ENCODE data around the gene DDX51.
A peak's percentile ranks its signal among the peaks of the same experiment; 100 is the strongest.

The DDX51 gene

DNA sequence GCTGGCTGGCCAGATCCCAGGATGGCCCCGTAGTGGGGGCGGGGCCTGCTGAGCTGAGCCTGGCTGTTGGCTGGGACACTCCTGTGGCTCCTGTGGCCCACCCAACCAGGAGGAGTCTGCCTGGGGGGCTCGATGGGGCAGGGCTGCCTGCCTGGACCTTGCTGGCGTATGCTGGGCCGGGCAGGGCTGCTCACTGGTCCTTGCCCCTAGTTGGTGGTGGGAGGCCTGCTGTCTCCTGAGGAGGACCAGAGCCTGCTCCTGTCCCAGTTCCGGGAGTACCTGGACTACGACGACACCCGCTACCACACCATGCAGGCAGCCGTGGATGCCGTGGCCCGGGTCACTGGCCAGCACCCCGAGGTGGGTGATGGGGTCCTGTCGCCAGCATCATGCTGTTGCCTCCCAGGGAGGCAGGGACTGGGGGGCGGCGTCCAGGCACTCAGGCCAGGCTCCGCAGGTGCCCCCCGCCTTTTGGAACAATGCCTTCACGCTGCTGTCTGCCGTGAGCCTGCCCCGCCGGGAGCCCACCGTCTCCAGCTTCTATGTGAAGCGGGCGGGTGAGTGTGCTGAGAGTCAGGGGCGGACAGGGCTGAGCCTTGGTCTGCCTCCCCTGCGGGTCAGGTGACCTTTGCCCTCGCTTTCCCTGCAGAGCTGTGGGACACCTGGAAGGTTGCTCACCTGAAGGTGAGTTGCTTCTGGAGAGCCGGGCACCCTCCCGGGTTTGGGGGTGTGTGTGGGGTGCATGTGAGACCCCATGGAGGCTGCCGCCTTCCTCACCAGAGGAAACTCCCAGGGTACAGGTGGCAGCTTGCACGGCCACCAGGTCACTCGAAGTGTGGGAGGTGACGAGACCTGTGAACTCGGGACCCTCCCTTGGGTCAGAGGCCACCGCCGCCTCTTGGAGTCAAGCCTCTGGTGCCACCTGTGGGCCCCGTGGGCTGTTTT is 3.6 kb upstream of the DDX51 start:
- DNase-seq (ENCODE audit: low spot score): no peak
- Histone ChIP-seq H4K91ac (ENCODE audit: low read depth, low read length, poor library complexity) (no peak overlapping the region), H2BK120ac (ENCODE audit: low read depth, low read length) (no peak overlapping the region), H3K36me3 (replicated peaks in 1 of 2; ENCODE audit: control insufficient read depth in 2 of 2, insufficient read depth in 2 of 2, low read length in 2 of 2) (peaks cover 14 to 47% of the 10 kb centered on the region in 2 donors), H3K4me1 (ENCODE audit: control insufficient read depth in 2 of 2, insufficient read depth in 1 of 2, low read depth in 1 of 2, low read length in 2 of 2) (peaks cover 9 to 13% of the 10 kb centered on the region in 2 donors), H3K27ac (replicated peaks; ENCODE audit: low read length) (no peak overlapping the region), H3K23ac (ENCODE audit: low read depth, low read length, poor library complexity) (no peak overlapping the region), H3K27me3 (ENCODE audit: control insufficient read depth in 3 of 3, insufficient read depth in 3 of 3, low read depth in 1 of 3, low read length in 3 of 3) (no peaks in the 10 kb centered on the region), H2BK12ac (ENCODE audit: low read length) (no peak overlapping the region), H3K4me2 (ENCODE audit: insufficient read depth, low read length, poor library complexity, severe bottlenecking) (no peak overlapping the region), H3K4me3 (ENCODE audit: low read length in 2 of 2) (no peak overlapping the region), H3K4ac (ENCODE audit: low read length) (no peak overlapping the region), H2AK5ac (ENCODE audit: low read depth, low read length) (no peak overlapping the region), H4K8ac (ENCODE audit: low read depth, low read length) (no peak overlapping the region), H3K79me1 (ENCODE audit: low read depth, low read length) (peaks cover 27% of the 10 kb centered on the region), H3K18ac (ENCODE audit: low read length) (no peak overlapping the region), H2AFZ (ENCODE audit: low read length) (no peak overlapping the region), H3K14ac (ENCODE audit: low read length) (no peak overlapping the region), H3K9me3 (replicated peaks in 1 of 2; ENCODE audit: control insufficient read depth in 2 of 2, insufficient read depth in 1 of 2, low read depth in 1 of 2, low read length in 2 of 2) (peaks cover 0 to 3% of the 10 kb centered on the region in 2 donors), H2BK15ac (ENCODE audit: low read length) (no peak overlapping the region), H3K9ac (ENCODE audit: low read depth, low read length, poor library complexity) (no peak overlapping the region), H2BK5ac (ENCODE audit: low read length) (no peak overlapping the region)
- no CpG with 5 or more reads among the region's 38 CpGs for WGBS, 2 donors (ENCODE audit: extremely low coverage in 2 of 2, insufficient read length in 2 of 2, insufficient replicate concordance in 1 of 2)

GRCh38 chr12:132146772-132147422 is 2.8 kb upstream of the DDX51 start:
- H3K36me3 ChIP-seq (replicated peaks in 1 of 2; ENCODE audit: control insufficient read depth in 2 of 2, insufficient read depth in 2 of 2, low read length in 2 of 2): peaks cover 14 to 55% of the 10 kb centered on the region in 2 donors
- H3K4me3 ChIP-seq (ENCODE audit: low read length in 2 of 2): no peak overlapping the region
- no peak overlapping the region for H2AK5ac ChIP-seq (ENCODE audit: low read depth, low read length)
- H3K18ac ChIP-seq (ENCODE audit: low read length): no peak overlapping the region
- no peak overlapping the region for H3K9ac ChIP-seq (ENCODE audit: low read depth, low read length, poor library complexity)
- H3K4me1 ChIP-seq (ENCODE audit: control insufficient read depth in 2 of 2, insufficient read depth in 1 of 2, low read depth in 1 of 2, low read length in 2 of 2): peaks cover 9 to 16% of the 10 kb centered on the region in 2 donors
- no peaks in the 10 kb centered on the region for H3K27me3 ChIP-seq (ENCODE audit: control insufficient read depth in 3 of 3, insufficient read depth in 3 of 3, low read depth in 1 of 3, low read length in 3 of 3)
- no peak overlapping the region for H4K8ac ChIP-seq (ENCODE audit: low read depth, low read length)
- H3K14ac ChIP-seq (ENCODE audit: low read length): no peak overlapping the region
- whole genome bisulfite sequencing, 2 donors (ENCODE audit: extremely low coverage in 2 of 2, insufficient read length in 2 of 2, insufficient replicate concordance in 1 of 2): no CpG with 5 or more reads among the region's 19 CpGs
- DNase-seq (ENCODE audit: low spot score): no peak
- H3K4me2 ChIP-seq (ENCODE audit: insufficient read depth, low read length, poor library complexity, severe bottlenecking): no peak overlapping the region
- H2BK12ac ChIP-seq (ENCODE audit: low read length): no peak overlapping the region
- H2BK5ac ChIP-seq (ENCODE audit: low read length): no peak overlapping the region
- no peak overlapping the region for H2BK15ac ChIP-seq (ENCODE audit: low read length)
- no peak overlapping the region for H3K27ac ChIP-seq (replicated peaks; ENCODE audit: low read length)
- H3K79me1 ChIP-seq (ENCODE audit: low read depth, low read length): peaks cover 33% of the 10 kb centered on the region
- no peak overlapping the region for H3K4ac ChIP-seq (ENCODE audit: low read length)
- H3K23ac ChIP-seq (ENCODE audit: low read depth, low read length, poor library complexity): no peak overlapping the region
- no peak overlapping the region for H2AFZ ChIP-seq (ENCODE audit: low read length)
- H3K9me3 ChIP-seq (replicated peaks in 1 of 2; ENCODE audit: control insufficient read depth in 2 of 2, insufficient read depth in 1 of 2, low read depth in 1 of 2, low read length in 2 of 2): peaks cover 0 to 3% of the 10 kb centered on the region in 2 donors
- H2BK120ac ChIP-seq (ENCODE audit: low read depth, low read length): no peak overlapping the region
- H4K91ac ChIP-seq (ENCODE audit: low read depth, low read length, poor library complexity): no peak overlapping the region

- no peak overlapping the region for H3K23ac ChIP-seq (ENCODE audit: low read depth, low read length, poor library complexity)
- DNase-seq (ENCODE audit: low spot score): no peak
- no peak overlapping the region for H3K4me2 ChIP-seq (ENCODE audit: insufficient read depth, low read length, poor library complexity, severe bottlenecking)
- no peak overlapping the region for H2BK5ac ChIP-seq (ENCODE audit: low read length)
- H2BK15ac ChIP-seq (ENCODE audit: low read length): no peak overlapping the region
- no peak overlapping the region for H3K14ac ChIP-seq (ENCODE audit: low read length)
- no peak overlapping the region for H3K4ac ChIP-seq (ENCODE audit: low read length)
- no peak overlapping the region for H2AK5ac ChIP-seq (ENCODE audit: low read depth, low read length)
- no peak overlapping the region for H4K91ac ChIP-seq (ENCODE audit: low read depth, low read length, poor library complexity)
- no peak overlapping the region for H3K18ac ChIP-seq (ENCODE audit: low read length)
- no peak overlapping the region for H2AFZ ChIP-seq (ENCODE audit: low read length)
- no peak overlapping the region for H3K9ac ChIP-seq (ENCODE audit: low read depth, low read length, poor library complexity)
- no peaks in the 10 kb centered on the region for H3K27me3 ChIP-seq (ENCODE audit: control insufficient read depth in 3 of 3, insufficient read depth in 3 of 3, low read depth in 1 of 3, low read length in 3 of 3)
- WGBS, 2 donors (ENCODE audit: extremely low coverage in 2 of 2, insufficient read length in 2 of 2, insufficient replicate concordance in 1 of 2): no CpG with 5 or more reads among the region's 24 CpGs
- H3K27ac ChIP-seq (replicated peaks; ENCODE audit: low read length): no peak overlapping the region
- peaks cover 22 to 56% of the 10 kb centered on the region in 2 donors for H3K36me3 ChIP-seq (replicated peaks in 1 of 2; ENCODE audit: control insufficient read depth in 2 of 2, insufficient read depth in 2 of 2, low read length in 2 of 2)
- H3K4me3 ChIP-seq (ENCODE audit: low read length in 2 of 2): peak overlapping the region in 1 of 2 donors; percentile 89
- H2BK12ac ChIP-seq (ENCODE audit: low read length): no peak overlapping the region
- peaks cover 0 to 3% of the 10 kb centered on the region in 2 donors for H3K9me3 ChIP-seq (replicated peaks in 1 of 2; ENCODE audit: control insufficient read depth in 2 of 2, insufficient read depth in 1 of 2, low read depth in 1 of 2, low read length in 2 of 2)
- H3K4me1 ChIP-seq (ENCODE audit: control insufficient read depth in 2 of 2, insufficient read depth in 1 of 2, low read depth in 1 of 2, low read length in 2 of 2): peaks cover 9 to 16% of the 10 kb centered on the region in 2 donors
- no peak overlapping the region for H4K8ac ChIP-seq (ENCODE audit: low read depth, low read length)
- H2BK120ac ChIP-seq (ENCODE audit: low read depth, low read length): no peak overlapping the region
- H3K79me1 ChIP-seq (ENCODE audit: low read depth, low read length): peaks cover 34% of the 10 kb centered on the region
Measured at GRCh38 chr12:132146098-132146497, 2.0 kb upstream of the DDX51 start.

DNA sequence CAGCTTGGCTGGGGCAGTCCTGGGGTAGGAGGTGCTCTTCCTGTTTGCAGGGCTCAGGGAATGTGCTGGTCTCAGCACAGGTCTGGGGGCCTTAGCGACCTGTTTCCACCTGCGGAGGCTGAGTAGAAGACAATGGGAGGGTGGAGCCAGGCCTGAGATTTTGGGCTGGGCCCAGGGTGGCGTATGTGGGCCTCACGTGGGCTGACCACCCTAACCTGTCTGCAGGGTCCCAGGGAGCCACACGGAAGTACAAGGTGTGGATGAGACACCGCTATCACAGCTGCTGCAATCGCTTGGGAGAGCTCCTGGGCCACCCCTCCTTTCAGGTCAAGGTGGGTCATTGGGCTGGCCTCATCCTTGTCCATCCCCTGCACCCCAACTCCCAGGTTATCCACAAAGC is 1.2 kb upstream of the DDX51 start:
- Histone ChIP-seq H4K91ac (ENCODE audit: low read depth, low read length, poor library complexity) (no peak overlapping the region), H2BK15ac (ENCODE audit: low read length) (no peak overlapping the region), H3K4me3 (ENCODE audit: low read length in 2 of 2) (peak overlapping the region; percentile 89 to 100), H3K79me1 (ENCODE audit: low read depth, low read length) (peaks cover 31% of the 10 kb centered on the region), H2BK120ac (ENCODE audit: low read depth, low read length) (no peak overlapping the region), H2AK5ac (ENCODE audit: low read depth, low read length) (no peak overlapping the region), H3K4me1 (ENCODE audit: control insufficient read depth in 2 of 2, insufficient read depth in 1 of 2, low read depth in 1 of 2, low read length in 2 of 2) (peaks cover 9 to 16% of the 10 kb centered on the region in 2 donors), H3K23ac (ENCODE audit: low read depth, low read length, poor library complexity) (no peak overlapping the region), H3K4ac (ENCODE audit: low read length) (no peak overlapping the region), H3K14ac (ENCODE audit: low read length) (no peak overlapping the region), H3K18ac (ENCODE audit: low read length) (no peak overlapping the region), H2AFZ (ENCODE audit: low read length) (no peak overlapping the region), H3K9ac (ENCODE audit: low read depth, low read length, poor library complexity) (no peak overlapping the region), H3K27ac (replicated peaks; ENCODE audit: low read length) (no peak overlapping the region), H3K4me2 (ENCODE audit: insufficient read depth, low read length, poor library complexity, severe bottlenecking) (peak overlapping the region; percentile 80), H3K36me3 (replicated peaks in 1 of 2; ENCODE audit: control insufficient read depth in 2 of 2, insufficient read depth in 2 of 2, low read length in 2 of 2) (peaks cover 28 to 59% of the 10 kb centered on the region in 2 donors), H2BK5ac (ENCODE audit: low read length) (no peak overlapping the region), H4K8ac (ENCODE audit: low read depth, low read length) (no peak overlapping the region), H3K9me3 (replicated peaks in 1 of 2; ENCODE audit: control insufficient read depth in 2 of 2, insufficient read depth in 1 of 2, low read depth in 1 of 2, low read length in 2 of 2) (peaks cover 0 to 3% of the 10 kb centered on the region in 2 donors), H2BK12ac (ENCODE audit: low read length) (no peak overlapping the region), H3K27me3 (ENCODE audit: control insufficient read depth in 3 of 3, insufficient read depth in 3 of 3, low read depth in 1 of 3, low read length in 3 of 3) (no peaks in the 10 kb centered on the region)
- DNase-seq (ENCODE audit: low spot score): no peak
- no CpG with 5 or more reads among the region's 7 CpGs for WGBS, 2 donors (ENCODE audit: extremely low coverage in 2 of 2, insufficient read length in 2 of 2, insufficient replicate concordance in 1 of 2)
